ENCODE results near the gene NEBL. TPM values are rescaled to one million over a fixed set of nuclear protein-coding genes. Genes with fewer than 3 reads are reported as not detected.

Gene NEBL
- total RNA-seq, 2 experiments from 2014 or later, result 0.82 to 1.2 TPM

DNA sequence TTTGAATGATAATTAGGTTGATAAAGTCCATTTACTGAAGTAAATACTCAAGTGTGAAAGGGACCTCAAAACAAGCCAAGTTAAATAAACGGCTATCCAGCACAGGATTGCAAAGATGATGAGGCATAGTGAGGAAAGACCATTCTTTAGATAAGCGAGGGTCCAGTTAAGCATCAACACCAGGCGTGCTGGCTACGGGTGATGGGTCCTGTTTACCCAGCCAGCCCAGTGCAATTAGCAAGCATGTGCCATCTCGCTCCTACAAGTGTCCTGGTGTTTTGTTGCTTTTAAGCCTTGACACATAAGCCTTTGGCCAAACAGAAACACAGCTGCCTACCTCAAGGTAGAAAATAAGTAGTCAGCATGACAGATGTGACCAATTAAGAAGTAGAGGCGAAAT, 7.1 kb downstream of the NEBL start:
- H3K4me3 Mint-ChIP-seq, result no peak overlapping the region
- no peaks in the 10 kb centered on the region for H3K4me1 Mint-ChIP-seq
- no peaks in the 10 kb centered on the region for H3K27me3 Mint-ChIP-seq
- DNase-seq, result no peak
- no peak overlapping the region for H3K27ac Mint-ChIP-seq
- no peaks in the 10 kb centered on the region for H3K36me3 Mint-ChIP-seq
- H3K9me3 Mint-ChIP-seq, result no peaks in the 10 kb centered on the region

DNA sequence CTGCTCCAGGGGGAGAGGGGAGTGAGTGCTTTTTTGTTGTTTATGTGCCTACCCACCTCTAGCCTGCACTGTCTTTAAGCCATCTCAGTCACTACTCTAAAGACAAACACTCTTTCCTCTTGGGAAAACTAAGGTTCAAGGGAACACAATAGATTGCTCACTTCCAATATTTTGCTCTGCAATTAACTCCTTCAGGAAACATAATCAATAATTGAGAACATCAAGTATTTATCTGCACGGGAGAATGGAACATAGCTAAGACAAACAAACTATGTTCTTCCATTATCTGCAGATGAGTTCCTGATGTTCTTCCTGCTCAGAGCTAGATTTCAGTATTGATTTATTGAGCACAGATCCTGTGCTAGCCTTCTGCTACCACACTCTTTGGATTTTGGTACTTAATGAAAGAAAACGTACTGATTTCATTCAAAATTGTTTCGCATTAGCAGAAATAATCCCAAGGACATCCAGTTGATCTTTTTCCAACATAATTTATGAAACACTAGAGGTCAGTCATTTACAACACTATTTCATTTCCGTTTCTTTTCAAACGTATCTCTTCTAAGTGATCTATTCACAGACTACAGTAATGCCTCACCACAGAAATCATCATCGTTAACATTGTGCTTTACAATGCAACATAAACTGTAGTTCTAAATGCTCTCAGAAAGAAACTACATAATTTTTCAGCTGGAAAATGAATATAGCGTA, 8.3 kb downstream of the NEBL start:
- DNase-seq, result no peak
- Mint-ChIP-seq H3K4me3 (no peak overlapping the region), H3K27ac (no peak overlapping the region), H3K36me3 (no peaks in the 10 kb centered on the region), H3K4me1 (no peaks in the 10 kb centered on the region), H3K27me3 (no peaks in the 10 kb centered on the region), H3K9me3 (no peaks in the 10 kb centered on the region)

DNA sequence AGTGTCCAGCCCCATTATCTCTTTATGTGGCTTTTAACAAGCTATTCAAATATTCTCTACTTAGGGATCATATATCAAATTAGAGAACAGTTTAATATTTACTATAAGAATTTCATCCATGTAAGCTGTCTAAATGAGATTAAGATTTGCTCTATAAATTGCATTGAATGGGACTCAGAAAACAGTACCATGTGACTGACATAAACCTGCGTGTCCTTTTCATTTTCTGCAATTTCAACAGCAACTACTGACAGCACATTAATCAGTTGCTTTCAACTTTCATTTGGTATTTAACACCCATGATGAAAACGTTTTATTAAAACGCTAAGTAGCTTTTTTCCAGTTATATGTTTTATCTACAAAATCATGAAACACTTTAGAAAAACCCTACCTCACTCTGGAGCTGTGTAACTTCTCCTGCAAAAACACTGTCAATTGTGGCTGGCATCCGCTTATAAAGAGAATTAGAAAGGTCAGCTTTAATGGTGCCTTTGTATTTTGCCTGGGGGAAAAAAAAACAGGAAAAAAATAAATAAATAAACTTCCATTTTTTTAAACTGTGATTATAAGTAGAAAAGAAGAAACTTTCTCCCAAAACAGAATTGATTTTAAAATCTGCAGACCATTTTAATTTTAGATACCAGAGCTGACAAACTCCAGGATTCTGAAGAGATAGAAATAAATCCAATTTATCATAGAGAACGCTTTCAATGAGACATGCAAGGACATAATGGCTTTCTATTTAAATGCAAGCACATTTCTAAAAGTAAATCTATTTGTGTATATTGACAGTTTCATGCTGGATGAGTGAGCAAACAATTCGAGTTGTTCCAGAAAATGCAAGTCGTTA, 9.2 kb downstream of the NEBL start:
- Mint-ChIP-seq H3K27me3 (no peaks in the 10 kb centered on the region), H3K4me1 (no peaks in the 10 kb centered on the region), H3K36me3 (no peaks in the 10 kb centered on the region), H3K27ac (no peak overlapping the region), H3K4me3 (no peak overlapping the region), H3K9me3 (no peaks in the 10 kb centered on the region)
- DNase-seq, result no peak

DNA sequence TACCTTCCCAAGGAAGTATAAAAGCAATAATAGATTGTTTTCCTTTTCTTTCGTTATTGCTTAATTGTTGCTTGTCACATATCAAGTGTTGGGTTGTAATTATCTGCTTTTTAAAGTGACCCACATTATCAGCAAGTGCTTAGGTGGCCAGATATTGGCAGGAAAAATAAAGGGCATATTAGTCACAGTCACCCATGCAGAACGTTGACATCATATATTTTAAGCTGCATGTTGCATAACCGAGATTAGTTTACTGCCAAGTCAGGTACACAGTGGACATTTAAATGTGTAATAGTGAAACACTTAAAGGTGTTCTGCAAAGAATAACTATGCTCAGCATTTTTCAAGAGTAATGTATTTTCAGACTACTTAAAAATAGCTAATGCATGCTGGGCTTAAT, 11.4 kb downstream of the NEBL start:
- H3K36me3 Mint-ChIP-seq, result no peaks in the 10 kb centered on the region

DNA sequence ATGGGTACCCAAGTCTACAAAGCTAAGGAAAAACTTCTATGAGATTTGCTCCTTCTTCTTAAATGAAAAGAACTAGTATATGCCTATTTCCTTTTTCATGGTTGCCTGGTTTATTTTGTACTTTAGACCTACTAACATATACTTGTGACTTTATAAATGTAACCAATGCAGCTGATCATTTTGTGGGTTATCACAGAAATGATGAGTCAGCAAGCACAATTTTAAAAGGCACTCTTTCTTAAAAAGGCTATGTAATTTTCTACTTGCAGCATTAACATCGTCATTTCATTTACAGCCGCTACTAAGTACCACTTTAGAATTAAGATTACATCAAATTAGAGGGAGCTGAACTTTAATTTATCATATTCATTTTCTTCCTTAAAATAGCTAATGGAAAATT, 13.6 kb downstream of the NEBL start:
- Mint-ChIP-seq H3K9me3 (no peaks in the 10 kb centered on the region), H3K27me3 (no peaks in the 10 kb centered on the region), H3K4me3 (no peak overlapping the region), H3K36me3 (no peaks in the 10 kb centered on the region), H3K4me1 (no peaks in the 10 kb centered on the region), H3K27ac (no peak overlapping the region)
- DNase-seq, result no peak

More for the DNA sequence above, 11.4 kb downstream of the NEBL start:
- H3K4me1 Mint-ChIP-seq, result no peaks in the 10 kb centered on the region
- no peak overlapping the region for H3K27ac Mint-ChIP-seq
- DNase-seq, result no peak
- no peaks in the 10 kb centered on the region for H3K9me3 Mint-ChIP-seq
- H3K4me3 Mint-ChIP-seq, result no peak overlapping the region
- no peaks in the 10 kb centered on the region for H3K27me3 Mint-ChIP-seq

DNA sequence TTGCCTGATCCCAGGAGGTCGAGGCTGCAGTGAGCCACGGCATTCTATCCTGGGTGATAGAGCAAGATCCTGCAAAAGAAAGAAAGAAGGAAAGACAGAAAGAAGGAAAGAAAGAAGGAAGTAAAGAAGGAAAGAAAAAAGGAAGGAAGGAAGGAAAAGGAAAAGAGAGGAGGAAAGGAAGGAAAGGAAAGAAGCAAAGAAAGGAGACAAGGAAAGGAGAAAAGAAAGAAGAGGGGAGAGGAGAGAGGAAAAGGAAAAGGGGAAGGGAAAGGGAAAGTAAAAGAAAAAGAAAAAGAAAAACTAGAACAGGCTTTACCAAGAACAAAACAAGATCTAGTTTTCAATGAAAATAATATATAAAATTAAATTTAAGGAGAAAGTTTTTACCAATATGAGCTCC, 15.0 kb downstream of the NEBL start:
- DNase-seq, result no peak
- no peaks in the 10 kb centered on the region for H3K9me3 Mint-ChIP-seq
- no peak overlapping the region for H3K27ac Mint-ChIP-seq
- no peaks in the 10 kb centered on the region for H3K4me1 Mint-ChIP-seq
- H3K27me3 Mint-ChIP-seq, result peaks cover 4% of the 10 kb centered on the region
- no peak overlapping the region for H3K4me3 Mint-ChIP-seq
- no peaks in the 10 kb centered on the region for H3K36me3 Mint-ChIP-seq

DNA sequence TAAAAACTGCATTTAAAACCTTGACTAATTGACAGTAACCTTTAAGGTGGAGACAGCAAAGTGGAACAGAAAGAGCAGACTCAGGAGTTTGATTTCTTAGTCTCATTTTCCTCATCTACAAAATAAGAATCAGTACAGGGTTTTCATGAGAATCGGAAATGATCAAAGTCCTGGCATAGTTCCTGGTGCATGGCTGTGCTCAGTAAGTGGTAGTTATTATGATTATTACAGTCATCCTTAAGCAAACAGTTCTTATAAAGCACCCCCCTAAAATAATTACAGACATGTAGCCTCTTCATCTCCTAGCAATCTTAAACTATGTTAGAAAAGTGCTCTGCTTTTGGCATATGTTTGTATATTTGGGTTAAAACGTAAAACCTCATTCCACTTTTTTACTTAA, 18.0 kb downstream of the NEBL start:
- Mint-ChIP-seq H3K27ac (no peak overlapping the region), H3K9me3 (peaks cover 2% of the 10 kb centered on the region), H3K4me3 (no peak overlapping the region), H3K27me3 (peaks cover 4% of the 10 kb centered on the region), H3K4me1 (no peaks in the 10 kb centered on the region), H3K36me3 (no peaks in the 10 kb centered on the region)
- no peak for DNase-seq

DNA sequence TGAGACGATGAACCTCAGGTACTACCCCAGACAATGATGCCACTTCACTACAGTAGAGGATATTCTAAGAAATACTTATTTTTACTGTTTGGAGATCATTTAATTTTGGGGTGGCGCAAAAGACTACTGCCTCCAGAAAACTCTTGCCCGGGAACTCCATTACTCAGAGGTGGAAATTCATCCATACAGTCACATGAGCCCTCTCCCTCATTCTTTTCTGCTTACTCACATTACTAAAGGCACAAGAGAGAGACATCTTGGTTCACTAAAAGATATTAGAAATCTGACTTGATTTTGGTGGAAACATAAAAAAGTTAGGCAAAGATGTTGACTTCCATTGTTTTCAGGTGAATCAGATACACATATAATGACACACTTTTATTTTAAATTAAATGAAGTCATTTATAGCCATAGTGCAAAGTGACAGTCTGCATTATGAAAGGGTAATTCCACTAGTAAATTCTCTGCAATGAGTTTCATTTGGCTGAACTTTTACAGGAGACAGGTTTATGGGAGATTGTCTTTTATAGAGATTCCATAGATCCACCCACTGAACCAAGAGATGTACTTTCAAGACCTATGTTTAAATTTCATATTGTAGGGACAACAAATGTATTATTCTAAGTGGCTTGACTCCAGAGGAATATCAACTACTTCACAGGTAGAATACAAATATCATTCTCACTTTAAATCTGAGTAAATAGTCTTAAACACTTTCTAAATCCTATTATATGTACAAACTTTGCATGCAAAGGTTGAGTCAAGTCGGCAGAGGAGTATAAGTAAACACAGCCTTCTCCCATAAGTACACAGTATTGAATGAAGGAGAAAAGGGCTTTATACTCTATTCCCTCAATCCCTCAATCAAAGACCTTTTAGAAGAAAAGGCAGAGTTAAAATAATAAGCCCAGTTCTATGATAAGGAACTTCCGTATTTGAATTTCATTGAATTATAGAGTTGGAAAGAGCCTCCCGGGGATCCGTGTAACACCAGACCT, 18.8 kb downstream of the NEBL start:
- no peak overlapping the region for H3K27ac Mint-ChIP-seq
- no peaks in the 10 kb centered on the region for H3K4me1 Mint-ChIP-seq
- no peak overlapping the region for H3K4me3 Mint-ChIP-seq
- no peaks in the 10 kb centered on the region for H3K36me3 Mint-ChIP-seq
- peaks cover 4% of the 10 kb centered on the region for H3K27me3 Mint-ChIP-seq
- peaks cover 2% of the 10 kb centered on the region for H3K9me3 Mint-ChIP-seq
- no peak for DNase-seq

DNA sequence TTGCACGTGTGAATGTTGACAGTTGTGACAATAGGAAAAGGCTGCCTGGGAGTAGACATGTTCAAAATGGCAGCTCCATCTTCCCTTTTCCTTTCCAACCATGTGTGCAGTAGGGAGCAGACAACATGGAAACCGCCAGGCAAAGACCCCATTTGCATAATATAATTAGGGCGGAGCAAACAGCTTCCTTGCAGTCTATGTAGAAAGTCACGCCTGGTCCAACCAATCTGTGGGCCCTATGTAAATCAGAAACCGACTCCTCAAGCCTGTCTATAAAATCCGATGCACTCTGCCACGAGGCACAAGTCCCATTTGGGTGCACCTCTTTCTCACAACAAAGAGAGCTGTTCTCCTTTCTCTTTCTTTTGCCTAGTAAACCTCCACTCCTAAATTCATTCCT, 19.6 kb downstream of the NEBL start:
- DNase-seq, result no peak
- Mint-ChIP-seq H3K27ac (no peak overlapping the region), H3K36me3 (no peaks in the 10 kb centered on the region), H3K4me1 (no peaks in the 10 kb centered on the region), H3K9me3 (peaks cover 2% of the 10 kb centered on the region), H3K27me3 (peaks cover 4% of the 10 kb centered on the region), H3K4me3 (no peak overlapping the region)

DNA sequence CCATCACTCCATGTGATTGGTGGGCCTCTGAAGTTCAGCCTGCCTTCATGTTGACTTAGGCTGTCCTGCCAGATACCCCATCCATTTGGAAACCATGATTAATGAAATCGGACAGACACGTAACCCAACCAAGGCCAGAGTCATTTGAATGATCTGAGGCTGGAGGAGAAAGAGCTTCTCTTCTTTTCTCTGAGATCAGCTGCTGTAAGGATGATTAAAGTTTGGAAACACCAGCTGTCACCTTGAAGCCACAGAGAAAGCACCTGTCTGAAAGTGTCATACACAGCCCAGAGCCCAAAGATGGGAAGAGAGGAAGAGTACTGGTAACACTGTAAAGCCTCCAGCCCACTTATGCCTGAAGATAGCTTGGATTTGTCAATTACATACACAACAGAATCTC, 22.9 kb downstream of the NEBL start:
- Mint-ChIP-seq H3K9me3 (peaks cover 2% of the 10 kb centered on the region), H3K4me1 (no peaks in the 10 kb centered on the region), H3K27ac (no peak overlapping the region), H3K36me3 (no peaks in the 10 kb centered on the region), H3K4me3 (no peak overlapping the region), H3K27me3 (peaks cover 4% of the 10 kb centered on the region)
- DNase-seq, result no peak

DNA sequence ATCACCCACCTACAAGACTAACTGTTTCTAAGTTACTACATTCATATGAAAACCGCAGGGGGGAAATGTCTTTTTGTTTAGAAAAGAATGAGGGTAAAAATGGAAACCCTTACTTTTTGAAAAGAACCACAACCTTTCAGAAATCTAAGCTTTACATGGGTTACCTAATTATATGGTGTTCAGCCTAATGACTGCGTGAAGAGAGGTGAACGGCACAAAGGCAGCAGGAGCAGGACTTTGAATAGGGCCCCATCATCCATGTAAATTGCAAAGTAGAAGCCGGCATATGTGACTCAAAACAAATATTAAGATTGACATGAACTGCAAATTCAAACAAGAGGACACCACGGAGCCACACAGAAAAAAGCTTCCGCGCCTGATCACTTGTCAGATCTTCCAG, 25.1 kb downstream of the NEBL start:
- H3K27me3 Mint-ChIP-seq, result no peaks in the 10 kb centered on the region
- peaks cover 2% of the 10 kb centered on the region for H3K9me3 Mint-ChIP-seq
- H3K27ac Mint-ChIP-seq, result no peak overlapping the region
- H3K4me3 Mint-ChIP-seq, result no peak overlapping the region
- DNase-seq, result no peak
- H3K4me1 Mint-ChIP-seq, result no peaks in the 10 kb centered on the region
- H3K36me3 Mint-ChIP-seq, result no peaks in the 10 kb centered on the region

DNA sequence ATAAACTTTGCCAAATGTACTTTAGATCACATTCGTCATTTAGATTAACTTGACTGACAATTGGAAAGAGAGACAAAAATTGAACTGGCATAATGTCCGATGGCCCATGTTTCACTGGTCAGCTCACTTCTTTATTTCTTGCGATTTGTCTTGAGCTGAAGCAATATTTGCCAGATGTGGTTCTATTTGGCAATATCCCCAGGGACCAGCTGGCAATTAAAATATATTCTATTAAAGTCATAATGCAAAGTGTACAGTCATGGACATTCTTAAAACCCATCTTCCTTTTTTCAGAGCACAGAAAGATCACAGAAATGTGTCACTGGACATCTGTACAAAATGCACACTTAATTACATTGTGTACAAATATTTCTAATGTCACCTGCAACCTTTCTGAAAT, 26.3 kb downstream of the NEBL start:
- DNase-seq, result no peak
- H3K27me3 Mint-ChIP-seq, result no peaks in the 10 kb centered on the region
- H3K4me3 Mint-ChIP-seq, result no peak overlapping the region
- H3K9me3 Mint-ChIP-seq, result no peaks in the 10 kb centered on the region
- no peaks in the 10 kb centered on the region for H3K4me1 Mint-ChIP-seq
- H3K36me3 Mint-ChIP-seq, result no peaks in the 10 kb centered on the region
- no peak overlapping the region for H3K27ac Mint-ChIP-seq

DNA sequence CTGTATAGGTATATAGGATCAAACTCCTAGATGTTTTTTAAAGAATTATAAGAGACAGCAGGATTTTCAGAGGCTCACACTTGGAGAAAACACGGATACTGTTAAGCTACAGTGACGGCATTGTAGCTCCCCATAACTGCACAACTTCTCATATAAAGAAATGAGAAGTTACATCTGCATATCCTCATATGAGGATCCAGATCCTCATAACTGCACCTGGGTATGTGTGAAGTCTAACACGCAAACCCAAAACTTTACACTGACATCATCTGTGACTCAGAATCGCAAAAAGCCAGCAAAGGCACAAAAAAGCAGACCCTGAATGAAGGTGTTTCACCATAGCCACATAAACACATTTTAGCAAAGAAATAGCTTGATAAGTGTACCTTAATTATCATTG, 34.1 kb downstream of the NEBL start:
- Mint-ChIP-seq H3K27me3 (no peaks in the 10 kb centered on the region), H3K36me3 (no peaks in the 10 kb centered on the region), H3K4me1 (no peaks in the 10 kb centered on the region), H3K9me3 (no peaks in the 10 kb centered on the region), H3K4me3 (no peak overlapping the region), H3K27ac (no peak overlapping the region)
- no peak for DNase-seq

DNA sequence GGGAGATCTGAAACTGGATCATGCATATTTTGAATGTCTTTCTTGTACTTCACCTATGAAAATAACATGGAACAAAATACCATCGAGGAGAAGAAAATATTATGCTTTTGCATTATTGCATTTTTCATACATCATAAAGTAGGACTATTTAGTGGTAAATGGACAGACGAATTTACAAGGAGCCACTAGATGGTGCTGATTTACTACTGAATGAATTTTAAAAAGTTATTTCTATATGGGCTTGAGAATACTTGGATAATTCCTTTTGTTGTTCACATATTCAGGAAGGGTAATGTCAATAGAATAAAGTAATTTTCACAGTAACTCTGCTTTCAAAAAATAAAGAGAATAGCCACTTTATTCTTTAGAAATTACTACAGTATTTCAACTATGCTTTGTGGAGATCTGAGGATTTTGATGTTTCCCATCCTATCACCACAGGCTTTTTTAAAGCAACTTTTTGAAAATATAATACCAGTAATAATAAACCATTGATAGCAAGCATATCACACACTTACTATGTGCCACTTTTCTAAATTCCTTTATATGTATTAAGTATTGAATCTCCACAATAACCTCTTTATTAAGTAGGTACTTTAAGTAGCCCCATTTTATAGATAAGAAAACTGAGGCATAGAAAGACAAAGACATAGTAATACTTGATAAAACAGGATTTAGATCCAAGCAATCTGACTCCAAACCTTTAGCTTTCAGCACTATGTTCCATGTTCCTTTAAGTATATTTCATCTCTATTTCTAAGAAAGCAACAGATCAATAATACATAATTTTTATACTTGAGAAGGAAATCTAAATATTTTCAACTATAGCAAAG, 38.6 kb downstream of the NEBL start:
- H3K27me3 Mint-ChIP-seq, result no peaks in the 10 kb centered on the region
- no peak overlapping the region for H3K4me3 Mint-ChIP-seq
- no peaks in the 10 kb centered on the region for H3K4me1 Mint-ChIP-seq
- no peaks in the 10 kb centered on the region for H3K9me3 Mint-ChIP-seq
- no peak overlapping the region for H3K27ac Mint-ChIP-seq
- no peaks in the 10 kb centered on the region for H3K36me3 Mint-ChIP-seq
- DNase-seq, result no peak

Measured in activated naive CD8-positive, alpha-beta T cell treated with anti-CD3 and anti-CD28 coated beads for 36 hours (primary cell).